KOPT-K1 (cell line): ENCODE measurements around the gene APOC1.
"Not testable (repeated sequence)": the region's sequence is repeated elsewhere in the genome, so short reads cannot be mapped to it uniquely, and the experiment has no call there.

ENCODE experiments used
- H3K27ac ChIP-seq: fragments of 200-600 bp; sonication (generic); 2 replicates; pipeline ENCODE4 v1.5.1; 2016; ENCODE audit warnings: antibody characterized with exemption, mild to moderate bottlenecking, low read depth, low read length; ENCODE audit not compliant: poor library complexity, severe bottlenecking
- H3K36me3 ChIP-seq: fragments of 200-600 bp; sonication (generic); 2 replicates; pipeline ENCODE4 v1.5.1; 2017; ENCODE audit warnings: antibody characterized with exemption, mild to moderate bottlenecking, low read length, moderate library complexity; ENCODE audit not compliant: insufficient read depth
- H3K9me3 ChIP-seq: fragments of 200-600 bp; sonication (generic); 2 replicates; pipeline ENCODE4 v1.5.1; 2017; ENCODE audit warnings: antibody characterized with exemption, low read length, mild to moderate bottlenecking; ENCODE audit not compliant: insufficient read depth, poor library complexity, severe bottlenecking

The APOC1 gene

GRCh38 chr19:44882619-44883397, 31.6 kb upstream of the APOC1 start:
- not testable (repeated sequence) for H3K36me3 ChIP-seq, H3K27ac ChIP-seq, H3K9me3 ChIP-seq

- Histone ChIP-seq H3K27ac (no peak overlapping the region), H3K36me3 (no peaks in the 10 kb centered on the region), H3K9me3 (no peaks in the 10 kb centered on the region)
Observed at GRCh38 chr19:44883922-44884321, 30.5 kb upstream of the APOC1 start.

- no peak overlapping the region for H3K27ac ChIP-seq
- H3K36me3 ChIP-seq: no peaks in the 10 kb centered on the region
- no peaks in the 10 kb centered on the region for H3K9me3 ChIP-seq
Observed at GRCh38 chr19:44884566-44884965, 29.8 kb upstream of the APOC1 start.

GRCh38 chr19:44886141-44886540, 28.3 kb upstream of the APOC1 start:
- Histone ChIP-seq H3K27ac (no peak overlapping the region), H3K36me3 (no peaks in the 10 kb centered on the region), H3K9me3 (no peaks in the 10 kb centered on the region)

GRCh38 chr19:44887648-44888047, 26.8 kb upstream of the APOC1 start:
- no peak overlapping the region for H3K27ac ChIP-seq
- H3K36me3 ChIP-seq: peaks cover 5% of the 10 kb centered on the region

GRCh38 chr19:44888335-44888734, 26.1 kb upstream of the APOC1 start:
- H3K36me3 ChIP-seq: peaks cover 12% of the 10 kb centered on the region
- H3K27ac ChIP-seq, H3K9me3 ChIP-seq: not testable (repeated sequence)

More at GRCh38 chr19:44887648-44888047, 26.8 kb upstream of the APOC1 start:
- no peaks in the 10 kb centered on the region for H3K9me3 ChIP-seq

GRCh38 chr19:44889830-44890365, 24.5 kb upstream of the APOC1 start:
- H3K36me3 ChIP-seq: peaks cover 27% of the 10 kb centered on the region
- H3K27ac ChIP-seq: peak overlapping the region; percentile 75
- no peaks in the 10 kb centered on the region for H3K9me3 ChIP-seq

GRCh38 chr19:44890366-44891015, 23.9 kb upstream of the APOC1 start:
- peaks cover 33% of the 10 kb centered on the region for H3K36me3 ChIP-seq

GRCh38 chr19:44891016-44891882, 23.2 kb upstream of the APOC1 start, which contains the start of gene TOMM40:
Gene TOMM40, plus strand, starts transcription at chr19:44891254. Its CDS starts 162 bp downstream, at chr19:44891416.
- peaks cover 41% of the 10 kb centered on the region for H3K36me3 ChIP-seq

More at GRCh38 chr19:44890366-44891015, 23.9 kb upstream of the APOC1 start:
- Histone ChIP-seq H3K27ac (peak overlapping the region; percentile 75), H3K9me3 (no peaks in the 10 kb centered on the region)

GRCh38 chr19:44892932-44893331, 21.5 kb upstream of the APOC1 start:
- H3K36me3 ChIP-seq: peaks cover 58% of the 10 kb centered on the region
- no peak overlapping the region for H3K27ac ChIP-seq
- H3K9me3 ChIP-seq: no peaks in the 10 kb centered on the region

More at GRCh38 chr19:44891016-44891882, 23.2 kb upstream of the APOC1 start, which contains the start of gene TOMM40:
- Histone ChIP-seq H3K27ac (peak within 1 kb of the TSS; percentile 75), H3K9me3 (no peaks in the 10 kb centered on the region)

GRCh38 chr19:44893332-44894051, 20.9 kb upstream of the APOC1 start:
- H3K27ac ChIP-seq: no peak overlapping the region
- H3K9me3 ChIP-seq: no peaks in the 10 kb centered on the region
- peaks cover 63% of the 10 kb centered on the region for H3K36me3 ChIP-seq

- no peak overlapping the region for H3K27ac ChIP-seq
- H3K9me3 ChIP-seq: no peaks in the 10 kb centered on the region
- H3K36me3 ChIP-seq: peaks cover 65% of the 10 kb centered on the region
Observed at GRCh38 chr19:44894052-44894400, 20.4 kb upstream of the APOC1 start.

GRCh38 chr19:44894946-44895345, 19.5 kb upstream of the APOC1 start:
- no peaks in the 10 kb centered on the region for H3K9me3 ChIP-seq
- no peak overlapping the region for H3K27ac ChIP-seq
- H3K36me3 ChIP-seq: peaks cover 74% of the 10 kb centered on the region

GRCh38 chr19:44897835-44898234, 16.6 kb upstream of the APOC1 start:
- H3K27ac ChIP-seq: no peak overlapping the region
- H3K9me3 ChIP-seq: no peaks in the 10 kb centered on the region
- peaks cover 96% of the 10 kb centered on the region for H3K36me3 ChIP-seq
